GM10847 (cell line): Measurements from ENCODE around the gene TOP3A.

Experiments
- POLR2A ChIP-seq: IDR thresholded peaks from 2 replicates; pipeline ENCODE4 v1.6.1; 2011; ENCODE audit not compliant: insufficient read length; ENCODE audit errors: extremely low read depth

TOP3A gene, protein sequence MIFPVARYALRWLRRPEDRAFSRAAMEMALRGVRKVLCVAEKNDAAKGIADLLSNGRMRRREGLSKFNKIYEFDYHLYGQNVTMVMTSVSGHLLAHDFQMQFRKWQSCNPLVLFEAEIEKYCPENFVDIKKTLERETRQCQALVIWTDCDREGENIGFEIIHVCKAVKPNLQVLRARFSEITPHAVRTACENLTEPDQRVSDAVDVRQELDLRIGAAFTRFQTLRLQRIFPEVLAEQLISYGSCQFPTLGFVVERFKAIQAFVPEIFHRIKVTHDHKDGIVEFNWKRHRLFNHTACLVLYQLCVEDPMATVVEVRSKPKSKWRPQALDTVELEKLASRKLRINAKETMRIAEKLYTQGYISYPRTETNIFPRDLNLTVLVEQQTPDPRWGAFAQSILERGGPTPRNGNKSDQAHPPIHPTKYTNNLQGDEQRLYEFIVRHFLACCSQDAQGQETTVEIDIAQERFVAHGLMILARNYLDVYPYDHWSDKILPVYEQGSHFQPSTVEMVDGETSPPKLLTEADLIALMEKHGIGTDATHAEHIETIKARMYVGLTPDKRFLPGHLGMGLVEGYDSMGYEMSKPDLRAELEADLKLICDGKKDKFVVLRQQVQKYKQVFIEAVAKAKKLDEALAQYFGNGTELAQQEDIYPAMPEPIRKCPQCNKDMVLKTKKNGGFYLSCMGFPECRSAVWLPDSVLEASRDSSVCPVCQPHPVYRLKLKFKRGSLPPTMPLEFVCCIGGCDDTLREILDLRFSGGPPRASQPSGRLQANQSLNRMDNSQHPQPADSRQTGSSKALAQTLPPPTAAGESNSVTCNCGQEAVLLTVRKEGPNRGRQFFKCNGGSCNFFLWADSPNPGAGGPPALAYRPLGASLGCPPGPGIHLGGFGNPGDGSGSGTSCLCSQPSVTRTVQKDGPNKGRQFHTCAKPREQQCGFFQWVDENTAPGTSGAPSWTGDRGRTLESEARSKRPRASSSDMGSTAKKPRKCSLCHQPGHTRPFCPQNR

DNA sequence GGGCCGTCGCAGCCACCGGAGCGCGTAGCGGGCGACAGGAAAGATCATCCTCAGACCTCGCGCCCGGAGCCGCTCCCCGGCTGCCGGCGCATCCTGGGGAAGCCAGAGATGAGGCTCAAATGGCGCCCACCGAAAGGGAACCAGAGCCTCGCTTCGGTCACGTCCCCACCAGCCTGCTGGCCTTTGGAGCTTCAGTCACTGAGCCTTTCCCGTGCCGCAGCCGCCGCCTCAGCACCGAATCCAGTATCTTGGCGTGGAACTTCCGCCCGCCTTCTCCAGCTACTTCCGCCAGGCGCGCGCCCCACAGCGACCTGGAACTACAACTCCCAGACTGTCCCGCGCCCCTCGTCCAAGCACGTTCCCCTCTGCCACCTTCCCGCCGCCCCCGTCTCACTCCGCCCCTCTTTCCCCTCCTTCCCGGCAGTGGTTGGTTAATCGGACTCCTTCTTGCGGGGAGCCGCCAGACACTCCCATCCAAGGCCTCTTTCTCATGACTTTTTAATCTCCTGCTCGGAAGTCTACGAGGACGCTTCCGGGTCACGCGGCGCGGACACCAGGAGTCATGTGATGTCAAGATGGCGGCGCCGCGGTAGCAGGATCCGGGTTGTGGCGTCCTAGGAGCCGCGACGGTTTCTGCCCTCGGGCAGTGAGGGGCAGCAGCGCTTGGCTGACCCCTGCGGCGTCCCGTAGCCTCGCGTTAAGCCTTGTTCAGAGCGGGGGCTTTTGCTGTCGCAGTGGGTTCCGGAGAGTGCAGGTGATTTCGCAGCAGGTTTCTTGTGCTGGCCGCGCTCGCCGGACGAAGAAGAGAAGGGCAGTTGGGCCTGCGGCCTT lies at the start of gene TOP3A, which contains the start of gene SMCR8:
Gene TOP3A, minus strand, starts transcription at position 264 of the 831 bp plus-strand sequence. Its CDS starts 216 bp downstream, at position 48.
Gene SMCR8, plus strand, starts transcription at position 563 of the 831 bp plus-strand sequence. CDS start 497 bp downstream, outside the sequence.
- peak; percentile 33 for TF ChIP-seq POLR2A

DNA sequence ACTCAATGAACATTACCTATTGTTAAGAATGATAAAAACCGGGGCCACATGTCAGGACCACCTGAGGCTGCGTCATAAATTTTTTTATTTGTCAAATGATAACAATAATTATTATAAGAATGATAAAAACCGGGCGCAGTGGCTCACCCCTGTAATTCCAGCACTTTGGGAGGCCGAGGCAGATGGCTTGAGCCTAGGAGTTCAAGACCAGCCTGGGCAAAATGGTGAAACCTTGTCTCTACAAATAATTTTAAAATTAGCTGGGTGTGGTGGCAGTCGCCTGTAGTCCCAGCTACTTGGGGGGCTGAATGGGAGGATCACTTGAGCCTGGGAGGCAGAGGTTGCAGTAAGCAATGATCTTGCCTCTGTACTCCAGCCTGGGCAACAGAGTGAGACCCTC lies 49.4 kb upstream of the TOP3A start:
- no peak for TF ChIP-seq POLR2A

DNA sequence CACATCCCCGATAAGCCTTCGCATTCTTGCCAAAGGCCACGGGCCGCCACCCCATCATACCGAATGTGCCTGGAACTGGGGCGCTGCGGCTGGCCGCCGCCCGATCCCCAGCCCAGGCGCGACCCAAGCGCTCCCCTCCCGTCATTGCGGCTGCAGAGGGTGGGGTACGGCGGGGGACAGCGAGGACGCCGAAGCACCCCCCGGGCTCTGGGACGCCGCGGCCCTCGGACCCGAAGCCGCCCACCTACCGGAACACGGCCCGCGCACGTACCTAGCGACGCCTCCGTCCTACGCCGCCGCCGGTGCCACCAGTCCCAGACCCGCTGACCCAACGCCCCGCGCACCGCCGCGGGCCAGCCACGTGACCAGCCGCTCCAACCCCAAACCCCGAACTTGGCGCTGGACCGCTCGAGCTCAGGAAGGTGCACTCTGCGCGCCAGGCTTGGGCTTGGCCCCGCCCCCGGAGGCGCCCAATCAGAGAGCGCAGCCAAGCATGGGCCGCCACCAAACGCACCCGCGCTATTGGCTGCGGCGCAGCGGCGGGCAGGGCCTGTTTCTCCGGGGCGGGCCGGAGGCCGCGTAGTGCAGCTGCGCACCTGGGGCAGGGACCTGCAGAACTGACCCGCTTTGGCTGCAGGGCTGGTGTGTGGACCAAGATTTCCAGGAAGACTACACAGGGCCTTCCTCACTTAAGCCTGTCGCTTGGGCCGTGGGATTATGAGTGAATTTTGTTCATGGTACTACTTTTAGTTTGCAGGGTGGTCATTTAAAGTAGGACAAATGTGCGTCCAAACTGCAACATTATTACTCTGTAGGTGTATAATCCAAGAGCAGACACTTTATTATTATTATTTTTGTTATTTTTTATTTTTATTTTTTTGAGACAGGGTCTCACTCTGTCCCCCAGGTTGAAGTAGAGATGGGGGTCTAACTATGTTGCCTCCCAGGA lies 48.6 kb upstream of the TOP3A start, which contains the start of gene SHMT1:
Gene SHMT1, minus strand, starts transcription at position 450 of the 949 bp plus-strand sequence. CDS start 7,569 bp downstream, outside the sequence.
- peak; percentile 87 for TF ChIP-seq POLR2A

DNA sequence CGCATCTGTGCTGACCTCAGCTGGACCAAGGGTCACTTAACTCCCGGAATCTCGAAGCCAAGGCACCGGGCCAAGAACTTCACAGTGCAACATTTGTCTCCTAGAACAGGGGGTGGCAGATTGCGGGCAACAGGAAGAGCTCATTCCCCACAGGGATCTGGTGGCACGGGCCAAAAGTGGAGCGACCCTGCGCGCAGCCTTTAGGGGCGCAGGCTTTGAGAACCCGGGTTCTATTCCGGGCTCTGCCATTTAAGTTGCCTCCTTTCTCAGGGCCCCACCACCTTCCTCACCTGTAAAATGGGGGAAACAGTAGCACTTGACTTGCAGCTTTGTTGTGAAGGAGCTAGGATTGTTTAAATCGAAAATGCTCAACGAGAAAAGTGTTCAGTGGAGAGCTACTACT lies 47.9 kb upstream of the TOP3A start:
- TF ChIP-seq POLR2A = no peak

DNA sequence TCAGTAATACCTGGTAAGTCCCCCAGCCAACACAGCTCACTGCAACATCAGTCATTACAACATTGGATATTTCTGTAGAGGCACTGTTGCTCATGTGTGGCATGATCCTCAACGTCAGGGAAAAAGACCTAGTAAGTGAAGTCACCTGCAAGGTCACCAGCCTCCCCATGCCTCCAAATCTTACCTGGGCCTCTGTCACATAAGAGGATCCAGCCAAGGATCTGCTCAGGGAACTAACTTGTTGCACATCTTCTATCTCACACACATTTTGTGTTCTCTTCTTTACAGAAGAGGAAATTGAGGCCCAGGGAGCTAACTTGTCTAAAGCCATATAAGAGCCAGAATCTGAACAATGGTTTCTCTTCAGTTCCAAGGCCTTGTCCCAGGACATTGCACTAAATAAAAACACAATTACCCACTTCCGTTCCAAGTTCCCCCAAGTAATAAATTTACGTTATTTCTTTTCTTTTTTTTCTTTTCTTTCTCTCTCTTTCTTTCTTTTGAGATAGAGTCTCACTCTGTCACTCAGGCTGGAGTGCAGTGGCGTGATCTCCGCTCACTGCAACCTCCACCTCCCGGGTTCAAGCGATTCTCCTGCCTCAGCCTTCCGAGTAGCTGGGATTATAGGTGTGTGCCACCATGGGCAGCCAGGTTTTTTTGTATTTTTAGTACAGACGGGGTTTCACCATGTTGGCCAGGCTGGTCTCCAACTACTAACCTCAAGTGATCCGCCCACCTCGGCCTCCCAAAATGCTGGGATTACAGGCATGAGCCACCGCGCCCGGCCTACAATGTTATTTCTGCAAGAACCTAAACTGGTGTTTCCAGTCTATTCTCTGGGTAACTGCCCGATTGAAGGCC lies 47.3 kb upstream of the TOP3A start:
- TF ChIP-seq POLR2A = no peak

DNA sequence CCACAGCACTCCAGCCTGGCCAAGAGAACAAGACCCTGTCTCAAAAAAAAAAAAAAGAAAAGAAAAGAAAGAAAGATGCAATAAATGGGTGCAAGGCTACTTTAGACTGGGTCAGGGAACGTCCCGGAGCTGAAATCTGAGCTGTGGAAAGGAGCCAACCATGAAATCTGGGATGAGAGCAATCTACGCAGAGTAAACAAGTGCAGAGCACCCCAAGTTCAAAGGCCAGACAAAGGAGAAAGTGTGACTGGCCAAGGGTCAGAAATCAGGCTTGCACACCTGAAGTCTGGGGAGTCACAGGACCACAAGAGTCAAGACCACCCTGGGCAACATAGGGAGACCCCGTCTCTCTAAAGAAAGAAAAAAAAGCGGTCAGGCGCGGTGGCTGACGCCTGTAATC lies 45.7 kb upstream of the TOP3A start:
- TF ChIP-seq POLR2A = no peak

DNA sequence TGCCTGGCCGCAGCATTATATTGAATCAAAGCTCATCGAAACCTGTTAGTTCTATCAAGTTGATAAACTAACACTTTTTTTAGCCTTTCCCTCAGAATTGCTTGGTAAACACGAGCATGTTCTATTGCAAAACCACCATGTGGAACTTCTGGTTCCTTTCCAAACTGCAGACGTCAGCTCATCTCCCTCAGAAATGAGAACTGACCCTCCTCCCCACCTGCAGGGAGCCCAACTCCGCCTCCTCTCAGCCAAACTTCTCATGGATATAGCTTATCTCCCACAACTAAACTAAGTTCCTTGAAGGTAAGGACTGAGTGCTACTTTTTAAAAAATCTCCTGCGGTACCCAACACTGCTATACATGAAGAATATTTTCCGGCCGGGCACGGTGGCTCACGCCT lies 41.8 kb upstream of the TOP3A start:
- TF ChIP-seq POLR2A = no peak

DNA sequence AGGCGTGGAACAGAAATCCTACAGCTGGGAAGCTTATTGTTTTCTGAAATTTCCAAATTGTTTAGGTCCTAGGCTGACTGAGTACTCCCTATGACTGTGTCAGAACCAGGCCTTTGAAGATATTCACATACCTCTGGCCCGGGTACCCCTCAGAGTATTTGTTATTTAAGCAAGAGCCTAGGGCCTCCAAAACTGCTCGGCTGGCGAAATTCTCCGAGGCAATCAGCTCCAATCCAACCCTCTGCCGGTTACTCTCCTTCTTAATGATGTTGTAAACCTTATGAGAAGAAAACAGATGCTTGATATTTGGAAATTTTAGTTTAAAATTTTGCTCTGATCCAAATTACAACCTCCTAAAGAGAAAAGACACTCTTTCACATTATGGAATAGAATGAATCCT lies 38.7 kb upstream of the TOP3A start:
- no peak for TF ChIP-seq POLR2A

DNA sequence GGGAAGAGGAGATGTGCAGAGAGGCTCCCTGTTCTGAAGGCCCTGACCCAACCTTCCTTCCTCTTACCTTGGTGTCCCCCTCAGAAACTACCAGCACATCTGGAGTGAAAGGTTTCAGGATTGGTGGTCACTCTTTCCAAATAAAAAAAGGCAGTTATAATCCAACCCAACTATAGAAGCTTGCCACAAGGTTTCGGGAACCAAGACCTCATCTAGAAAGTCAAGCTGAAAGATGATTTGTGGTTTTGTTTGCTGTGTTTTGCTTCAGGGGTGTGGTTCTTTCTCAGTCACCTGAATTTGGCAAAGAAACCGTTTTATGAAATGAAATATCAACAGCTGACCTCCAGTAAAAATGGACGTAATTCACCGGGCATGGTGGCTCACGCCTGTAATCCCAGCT lies 29.2 kb upstream of the TOP3A start:
- no peak for TF ChIP-seq POLR2A

DNA sequence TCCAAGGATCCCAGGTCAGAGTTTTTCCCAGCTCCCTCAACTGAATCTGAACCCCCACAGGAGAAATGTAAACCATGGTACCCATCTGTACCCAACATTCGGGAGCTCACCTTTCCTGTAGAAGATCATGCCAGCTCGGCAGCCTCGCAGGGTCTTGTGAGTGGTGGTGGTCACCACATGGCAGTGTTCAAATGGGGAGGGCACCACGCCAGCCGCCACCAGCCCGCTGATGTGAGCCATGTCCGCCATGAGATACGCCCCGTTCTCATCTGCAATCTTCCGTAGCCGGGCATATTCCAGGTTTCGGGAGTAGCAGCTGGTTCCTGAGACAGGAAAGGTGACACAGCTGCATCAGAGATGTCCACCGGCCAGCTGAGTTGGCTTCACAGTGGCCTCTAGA lies 25.1 kb upstream of the TOP3A start:
- no peak for TF ChIP-seq POLR2A

DNA sequence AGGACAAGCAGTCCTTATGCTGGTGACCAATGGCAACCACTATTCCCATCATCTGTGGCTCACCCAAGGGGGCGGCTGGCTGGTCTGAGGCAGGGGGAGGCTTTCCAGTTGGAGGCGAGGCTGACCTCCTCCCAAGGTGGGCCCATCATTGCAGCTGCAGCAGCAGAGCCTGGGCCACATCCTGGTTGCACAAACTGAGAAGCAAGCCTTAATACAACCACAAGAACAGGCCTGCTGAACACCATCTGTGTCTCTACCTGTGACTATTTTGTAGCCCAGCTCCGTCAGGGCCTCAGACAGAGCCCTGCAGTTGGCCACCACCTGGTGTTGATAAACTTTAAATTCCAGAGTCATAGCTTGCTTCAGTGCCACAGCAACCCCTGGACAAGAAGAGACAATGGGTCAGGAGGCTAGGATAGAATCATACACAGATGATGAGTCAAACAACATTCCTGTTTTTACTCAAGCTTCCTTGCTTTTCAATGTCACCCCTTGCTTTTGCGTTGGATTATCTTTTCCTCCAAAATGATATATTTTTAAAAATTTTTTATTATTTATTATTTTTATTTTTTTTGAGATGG lies 18.2 kb upstream of the TOP3A start:
- no peak for TF ChIP-seq POLR2A

DNA sequence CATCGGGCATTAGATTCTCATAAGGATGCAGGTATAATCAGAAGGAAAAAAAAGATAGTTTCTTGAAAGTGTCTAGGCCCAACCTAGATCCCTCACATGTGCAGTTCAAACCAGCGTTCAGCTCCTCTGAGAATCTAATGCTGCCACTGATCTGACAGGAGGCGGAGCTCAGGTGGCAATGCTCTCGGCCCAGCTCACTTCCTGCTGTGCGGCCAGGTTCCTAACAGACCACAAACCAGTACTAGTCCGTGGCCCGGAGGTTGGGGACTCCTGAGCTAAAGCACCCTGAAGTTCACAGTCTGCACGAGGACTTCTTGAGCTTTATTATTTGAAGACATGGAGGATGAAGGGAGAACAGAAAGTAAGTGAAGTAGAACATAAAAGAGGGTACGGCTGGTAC lies 17.1 kb upstream of the TOP3A start:
- TF ChIP-seq POLR2A = no peak

DNA sequence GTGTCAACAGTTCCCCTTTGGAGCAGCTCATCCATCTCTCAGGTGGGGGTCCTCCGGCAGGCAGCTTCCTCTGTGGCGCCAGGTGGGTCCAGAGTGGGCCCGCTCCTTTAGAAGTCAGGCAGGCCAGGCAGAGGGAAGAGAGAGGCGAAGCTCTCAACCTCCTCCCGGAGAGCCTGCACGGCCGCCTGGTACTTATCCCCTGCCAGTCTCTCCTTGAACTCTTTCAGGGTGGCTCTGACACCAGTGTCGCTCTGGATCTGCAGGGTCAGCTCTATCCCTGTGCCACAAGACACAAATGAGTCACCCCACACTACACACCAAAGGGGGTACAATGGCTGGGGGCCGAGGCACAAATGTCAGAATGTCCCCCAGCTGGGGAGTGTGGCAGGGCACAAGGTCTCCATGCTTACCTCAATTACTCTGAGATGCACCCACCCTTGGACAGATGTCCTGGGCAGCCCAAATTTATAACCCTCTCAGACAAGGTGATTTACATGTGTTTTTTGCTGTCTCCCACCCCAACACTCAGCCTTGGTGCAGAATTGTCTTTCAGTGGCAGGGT lies 13.9 kb upstream of the TOP3A start:
- TF ChIP-seq POLR2A = no peak
